Measurements from ENCODE around the gene HECW1. TPM values are rescaled to one million over a fixed set of nuclear protein-coding genes. Genes with fewer than 3 reads are reported as not detected.

The HECW1 gene
- total and polyA plus RNA-seq, 2 of the 8 experiments (the other 6 are each of a cell fraction or from before 2014, with no cell fraction given) = 2.9 to 12.7 TPM

DNA sequence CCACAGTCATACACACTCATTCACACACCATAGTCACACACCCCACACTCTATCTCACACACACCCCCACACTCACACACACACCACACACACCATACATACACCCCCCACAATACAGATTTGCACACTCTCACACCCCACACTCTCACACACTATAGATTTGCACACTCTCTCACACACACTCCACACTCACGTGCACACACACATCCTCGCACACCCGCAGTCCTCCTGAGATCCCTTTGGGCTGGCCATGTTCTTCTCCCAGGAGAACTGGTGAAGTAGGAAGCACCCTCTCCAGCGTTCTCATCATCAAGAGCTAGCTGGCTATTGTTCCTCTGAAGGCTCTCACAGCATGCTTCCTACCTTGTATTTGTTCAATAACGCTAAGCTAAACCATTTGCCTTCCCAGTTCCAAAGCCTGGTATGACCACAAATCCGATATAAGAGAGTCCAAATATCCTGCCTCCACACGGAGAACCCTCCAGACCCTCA, 86.2 kb downstream of the HECW1 start:
- H3K23ac ChIP-seq (ENCODE audit: insufficient read length) = no peak overlapping the region
- no peaks in the 10 kb centered on the region for H3K79me1 ChIP-seq (ENCODE audit: low read depth, low read length)
- H4K91ac ChIP-seq (replicated peaks; ENCODE audit: insufficient read length, low read length) = peak overlapping the region; percentile 99
- peak overlapping the region; percentile 87 for H2BK5ac ChIP-seq (ENCODE audit: low read depth, low read length)
- H4K8ac ChIP-seq (ENCODE audit: extremely low read depth, insufficient read depth, low read length) = peak overlapping the region; percentile 4; the same call in 1 of the 2 replicates
- peaks cover 8% of the 10 kb centered on the region; the same call in 1 of the 2 replicates for H3K23me2 ChIP-seq (ENCODE audit: low read depth, low read length)
- peak overlapping the region; percentile 9 for H3K56ac ChIP-seq (replicated peaks; ENCODE audit: insufficient read length, low read depth, low read length)
- peak overlapping the region; percentile 73 for H2BK120ac ChIP-seq (replicated peaks; ENCODE audit: low read depth, low read length)
- no peaks in the 10 kb centered on the region for H3K9me3 ChIP-seq (ENCODE audit: insufficient read depth in 2 of 2, low read depth in 1 of 2, low read length in 1 of 2)
- no peak overlapping the region for H3K14ac ChIP-seq (ENCODE audit: insufficient read length)
- no peak overlapping the region for H2AFZ ChIP-seq (ENCODE audit: low read length)
- 73% methylated on average over 7 of the region's 7 CpGs; no CpG with 5 or more reads in 1 of the 2 experiments for WGBS, 2 experiments (ENCODE audit: extremely low coverage in 1 of 2, insufficient coverage in 1 of 2, insufficient read length in 1 of 2, insufficient replicate concordance in 2 of 2, low coverage in 1 of 2, low lambda C conversion rate in 2 of 2, missing lambda C conversion rate in 1 of 2)
- H2AK5ac ChIP-seq (ENCODE audit: low read depth, low read length) = peak overlapping the region; percentile 100
- peak overlapping the region; percentile 92 for H2BK20ac ChIP-seq (ENCODE audit: low read length)
- H2BK15ac ChIP-seq (ENCODE audit: low read length) = peak overlapping the region; percentile 84
- DNase-seq (ENCODE audit: low read depth in 1 of 2, low spot score in 2 of 2) (no peak), FAIRE-seq (no peak)
- no peaks in the 10 kb centered on the region for H3K36me3 ChIP-seq (ENCODE audit: control insufficient read depth in 2 of 4, insufficient read depth in 4 of 4, low read length in 3 of 4)
- no peak overlapping the region for H4K5ac ChIP-seq (ENCODE audit: insufficient read length, low read depth, low read length)
- CTCF ChIA-PET (ENCODE audit: partially characterized antibody) = interaction anchor here (0.7 to 1.2 kb wide), 4 partner anchors 20 to 241 kb away, joined by 3 to 4 read pairs (median 3); no protein-coding TSS in a partner anchor
- H3K9ac ChIP-seq (replicated peaks in 1 of 4; ENCODE audit: extremely low read depth in 1 of 4, low read depth in 3 of 4, low read length in 3 of 4) = no peak overlapping the region
- peak overlapping the region; percentile 100; the same call in 1 of the 2 replicates for H2BK12ac ChIP-seq (ENCODE audit: low read depth, low read length)
- peak overlapping the region; percentile 49; the same call in 1 of the 2 replicates for H3K18ac ChIP-seq (ENCODE audit: extremely low read depth, low read length)
- no peaks in the 10 kb centered on the region for H3K79me2 ChIP-seq (ENCODE audit: control insufficient read depth in 1 of 2, insufficient read depth in 2 of 2, low read length in 2 of 2)
- H3K4me1 ChIP-seq (replicated peaks in 1 of 4; ENCODE audit: control insufficient read depth in 3 of 4, insufficient read depth in 4 of 4, low read length in 3 of 4) = peaks cover 7 to 28% (median 21%) of the 10 kb centered on the region in 4 experiments
- no peak overlapping the region for H3K27ac ChIP-seq (ENCODE audit: low read depth, low read length)
- H3K4ac ChIP-seq (replicated peaks; ENCODE audit: insufficient read length, low read depth, low read length) = peak overlapping the region; percentile 47
- peaks cover 0 to 4% of the 10 kb centered on the region in 2 experiments for H4K20me1 ChIP-seq (replicated peaks in 1 of 2; ENCODE audit: control insufficient read depth in 1 of 2, insufficient read depth in 2 of 2, low read length in 2 of 2)
- H3K4me2 ChIP-seq (ENCODE audit: insufficient read depth in 1 of 2, low read depth in 2 of 2, low read length in 2 of 2) = peak overlapping the region in 1 of 2 experiments; percentile 1; a peak in 1 of 4 replicates
- POLR2A ChIA-PET (ENCODE audit: partially characterized antibody) = interaction anchor here (0.7 kb wide), 1 partner anchor 143 kb away, joined by 3 read pairs; no protein-coding TSS in a partner anchor
- H3K4me3 ChIP-seq (ENCODE audit: extremely low read depth in 1 of 4, insufficient read depth in 2 of 4, low read depth in 3 of 4, low read length in 4 of 4) = no peak overlapping the region
- no peaks in the 10 kb centered on the region for H3K27me3 ChIP-seq (replicated peaks in 1 of 4; ENCODE audit: control insufficient read depth in 3 of 4, extremely low read depth in 1 of 4, insufficient read depth in 3 of 4, low read length in 3 of 4)
- TF ChIP-seq EGR1 (IDR thresholded peaks at IDR 0.05; ENCODE audit: borderline replicate concordance, low read depth, low read length) = no peak
- no peak for TF ChIP-seq SRF (IDR thresholded peaks at IDR 0.05; ENCODE audit: low read depth, low read length)
- TF ChIP-seq KDM4A (IDR thresholded peaks at IDR 0.05; ENCODE audit: low read depth, low read length, severe bottlenecking) = no peak
- no peak for TF ChIP-seq SAP30 (IDR thresholded peaks at IDR 0.05; ENCODE audit: insufficient read depth, insufficient replicate concordance, low read length)
- no peak for TF ChIP-seq RFX5 (IDR thresholded peaks at IDR 0.05; ENCODE audit: borderline replicate concordance, low read depth, low read length)
- no peak for TF ChIP-seq SIRT6 (IDR thresholded peaks at IDR 0.05; ENCODE audit: low read length)
- no peak for TF ChIP-seq NRF1 (IDR thresholded peaks at IDR 0.05; ENCODE audit: low read depth, low read length)
- TF ChIP-seq GABPA (IDR thresholded peaks at IDR 0.05; ENCODE audit: borderline replicate concordance, insufficient read depth, low read length) = no peak
- TF ChIP-seq CBX5 (IDR thresholded peaks at IDR 0.05; ENCODE audit: low read depth, low read length) = no peak
- TF ChIP-seq CEBPB (IDR thresholded peaks at IDR 0.05; ENCODE audit: low read depth, low read length) = no peak
- TF ChIP-seq BACH1 (IDR thresholded peaks at IDR 0.05; ENCODE audit: low read length) = no peak
- TF ChIP-seq JUN (IDR thresholded peaks at IDR 0.05; ENCODE audit: low read depth, low read length) = no peak
- TF ChIP-seq NANOG (IDR thresholded peaks at IDR 0.05; ENCODE audit: insufficient read depth, low read depth, low read length, poor library complexity, severe bottlenecking) = no peak
- no peak for TF ChIP-seq JUND (IDR thresholded peaks at IDR 0.05; ENCODE audit: low read length)

All from H1 (cell line).